SKM-1 (cell line): ENCODE results near the gene SPTLC2.
"Not testable (repeated sequence)": the region's sequence is repeated elsewhere in the genome, so short reads cannot be mapped to it uniquely, and the experiment has no call there.

Source experiments
- DNase-seq: peaks from one replicate; lab custom pipeline; 2025; ENCODE audit not compliant: unreplicated experiment; lab: John Stamatoyannopoulos, UW

SPTLC2 gene

DNA sequence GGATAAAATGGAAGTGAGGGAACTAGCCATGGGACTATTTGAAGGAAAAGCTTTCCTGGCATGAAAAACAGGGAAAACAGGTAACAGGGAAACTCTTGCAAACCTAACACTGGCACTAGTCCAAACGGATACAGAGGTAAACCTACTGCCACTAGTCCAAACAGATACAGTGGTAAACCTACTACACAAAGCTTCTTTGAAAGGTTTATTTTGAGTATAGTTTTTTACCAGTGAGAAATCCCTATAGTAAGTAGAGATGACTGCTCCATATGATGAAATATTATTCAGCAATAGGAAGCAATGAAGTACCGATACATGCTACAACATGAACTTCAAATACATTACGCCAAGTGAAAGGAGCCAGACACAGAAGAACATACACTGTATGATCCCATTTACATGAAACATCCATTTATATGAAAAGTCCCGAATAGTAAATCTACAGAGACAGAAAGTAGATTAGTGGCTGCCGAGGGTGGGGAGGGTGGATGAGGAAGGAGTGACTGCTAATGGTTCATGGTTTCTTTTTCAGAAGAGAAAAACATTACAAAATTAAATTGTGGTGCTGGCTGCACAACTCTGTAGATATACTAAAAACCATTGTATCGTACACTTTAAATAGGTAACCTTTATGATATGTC, 25.5 kb downstream of the SPTLC2 start:
- DNase-seq = no peak

DNA sequence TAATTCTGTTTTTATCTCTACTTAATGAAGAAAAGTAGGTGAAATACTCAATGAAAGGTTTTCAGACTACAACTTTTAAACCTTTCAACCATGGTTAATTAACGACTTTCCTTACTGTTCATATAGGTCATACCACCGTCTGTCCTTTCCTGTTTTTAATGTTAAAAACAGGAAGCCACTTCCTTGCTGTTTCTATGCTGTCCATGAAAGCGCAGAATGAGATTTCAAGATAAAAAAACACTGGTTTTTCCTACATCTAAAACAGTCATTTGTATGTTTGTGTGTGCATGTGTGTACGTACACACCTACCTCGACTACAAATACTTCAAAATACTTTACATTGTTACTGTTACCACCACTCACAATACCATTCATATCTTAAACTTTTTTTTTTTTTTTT, 27.3 kb downstream of the SPTLC2 start:
- no peak for DNase-seq

DNA sequence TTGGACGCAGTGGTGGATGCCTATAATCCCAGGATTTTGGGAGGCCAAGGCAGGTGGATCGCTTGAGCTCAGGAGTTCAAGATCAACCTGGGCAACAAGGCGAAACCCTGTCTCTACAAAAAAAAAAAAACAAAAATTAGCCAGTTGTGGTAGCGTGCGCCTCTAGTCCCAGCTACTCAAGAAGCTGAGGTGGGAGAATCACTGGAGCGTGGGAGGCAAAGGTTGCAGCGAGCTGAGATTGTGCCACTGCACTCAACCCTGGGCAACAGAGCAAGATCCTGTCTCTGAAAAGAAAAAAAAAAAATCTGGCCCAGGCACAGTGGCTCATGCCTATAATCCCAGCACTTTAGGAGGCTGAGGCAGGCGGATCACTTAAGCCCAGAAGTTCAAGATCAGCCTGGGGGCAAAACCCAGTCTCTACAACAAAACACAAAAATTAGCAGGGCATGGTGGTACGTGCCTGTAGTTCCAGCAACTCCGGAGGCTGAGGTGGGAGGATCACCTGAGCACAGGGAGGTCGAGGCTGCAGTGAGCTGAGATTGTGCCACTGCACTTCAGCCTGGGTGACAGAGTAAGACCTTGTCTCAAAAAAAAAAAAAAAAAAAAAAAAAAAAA, 27.9 kb downstream of the SPTLC2 start:
- DNase-seq = not testable (repeated sequence)

DNA sequence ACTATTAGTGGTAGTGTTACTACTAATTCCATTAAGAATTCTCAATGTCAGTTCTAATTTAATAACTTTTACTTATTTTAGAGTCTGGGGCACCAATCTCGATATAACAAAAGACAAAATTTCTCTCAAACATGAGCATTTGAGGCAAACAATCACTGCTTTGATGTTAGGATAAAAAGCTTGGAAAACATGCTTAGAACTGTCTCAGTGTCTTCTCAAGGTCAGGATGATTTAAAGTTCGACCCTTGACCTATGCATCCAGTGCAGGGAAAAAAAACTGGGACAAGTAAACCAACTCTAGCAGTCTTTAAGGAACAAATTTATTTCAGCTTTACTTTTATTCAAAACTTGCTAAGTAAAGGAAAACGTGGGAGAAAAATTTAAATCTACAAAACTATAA, 31.1 kb downstream of the SPTLC2 start:
- no peak for DNase-seq

DNA sequence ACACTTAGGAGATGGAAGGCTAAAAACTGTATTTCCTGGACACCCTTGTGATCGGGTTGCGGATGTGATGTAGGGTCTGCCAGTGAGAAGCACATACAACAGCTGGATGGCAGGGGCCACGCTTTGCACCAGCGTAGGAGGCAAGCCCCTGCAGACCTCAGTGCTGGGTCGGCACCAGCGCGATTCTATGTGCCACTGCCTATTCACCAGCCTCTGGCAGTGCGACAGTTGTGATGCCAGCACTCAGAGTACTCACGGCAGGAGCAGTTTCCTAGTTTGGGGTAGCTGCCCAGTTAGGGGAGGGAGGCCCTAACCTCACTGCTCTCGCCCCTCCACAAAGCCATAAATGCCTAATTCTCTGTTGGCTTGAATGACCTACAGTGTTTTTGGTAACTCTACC, 31.6 kb downstream of the SPTLC2 start:
- DNase-seq = no peak

DNA sequence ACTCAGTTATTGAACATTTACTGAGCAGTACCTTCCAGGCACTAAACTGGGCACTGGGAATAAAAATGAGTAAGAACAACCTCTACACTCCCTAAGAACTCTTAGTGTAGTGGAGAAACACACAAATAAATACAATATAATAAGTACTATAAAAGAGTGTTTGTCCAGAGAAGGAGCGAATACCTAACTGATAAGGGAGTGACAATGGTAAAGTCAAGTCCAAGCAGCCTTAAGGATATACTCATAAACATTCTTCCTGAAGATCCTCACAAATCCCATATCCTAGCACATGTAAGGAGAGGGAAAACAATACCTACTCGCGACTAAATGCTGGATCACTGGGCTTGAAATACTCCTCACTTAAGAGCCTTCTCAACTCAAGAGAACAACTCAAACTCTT, 32.8 kb downstream of the SPTLC2 start:
- no peak for DNase-seq

DNA sequence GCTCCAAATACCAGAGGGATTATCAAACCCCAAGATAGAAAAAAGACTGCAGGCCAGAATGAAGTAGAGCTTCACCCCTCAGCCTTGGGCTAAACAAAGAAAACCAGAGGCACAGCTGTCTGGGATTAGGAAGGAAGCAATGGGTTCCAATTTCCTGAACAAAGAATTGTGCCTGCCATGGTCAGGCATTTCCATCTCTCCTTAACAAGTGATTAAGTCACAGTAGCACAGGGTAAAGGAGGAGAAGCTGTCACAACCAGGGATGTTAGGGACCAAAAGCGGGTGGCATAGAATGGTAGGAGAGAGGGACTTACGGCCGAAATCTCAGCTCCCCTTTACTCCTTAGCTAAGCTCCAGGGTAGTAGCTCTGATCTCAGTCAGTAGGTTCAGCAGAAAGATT, 33.9 kb downstream of the SPTLC2 start:
- no peak for DNase-seq

DNA sequence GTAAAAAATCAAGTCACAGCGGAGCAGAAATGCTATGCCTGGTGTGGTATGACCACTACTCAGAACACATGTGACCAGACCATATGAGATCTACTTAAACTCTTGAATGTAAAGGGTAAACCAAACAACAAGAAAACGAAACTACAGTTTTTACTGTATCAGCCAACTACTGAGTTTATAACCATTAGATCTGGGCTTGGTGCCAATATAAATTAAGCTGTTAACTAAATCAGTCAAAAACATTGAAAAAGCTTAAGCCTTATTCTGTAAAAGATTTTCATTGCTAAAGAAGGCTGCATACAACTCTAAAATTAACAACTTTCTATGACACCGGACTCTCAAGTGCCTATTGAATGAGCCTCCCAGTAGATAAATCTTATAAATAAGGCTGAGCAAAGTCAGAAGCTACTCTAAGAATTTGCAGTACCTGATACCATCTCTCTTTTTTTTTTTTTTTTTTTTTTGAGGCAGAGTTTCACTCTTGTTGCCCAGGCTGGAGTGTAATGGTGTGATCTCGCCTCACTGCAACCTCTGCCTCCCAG, 35.4 kb downstream of the SPTLC2 start:
- DNase-seq = no peak

DNA sequence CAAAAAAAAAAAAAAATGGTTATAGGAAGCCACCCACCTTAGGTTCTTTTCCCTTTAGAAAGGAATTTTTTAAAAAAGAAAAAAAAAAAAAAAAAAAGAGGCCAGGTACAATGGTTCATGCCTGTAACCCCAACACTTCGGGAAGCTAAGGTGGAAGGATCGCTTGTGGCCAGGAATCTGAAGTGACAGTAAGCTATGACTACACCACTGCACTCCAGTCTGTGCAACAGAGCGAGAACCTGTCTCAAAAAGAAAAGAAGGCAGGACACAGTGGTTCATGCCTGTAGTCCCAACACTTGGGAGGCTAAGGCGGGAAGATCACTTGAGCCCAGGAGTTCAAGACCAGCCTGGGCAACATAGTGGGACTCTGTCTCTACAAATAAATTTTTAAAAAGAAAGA, 36.0 kb downstream of the SPTLC2 start:
- no peak for DNase-seq

DNA sequence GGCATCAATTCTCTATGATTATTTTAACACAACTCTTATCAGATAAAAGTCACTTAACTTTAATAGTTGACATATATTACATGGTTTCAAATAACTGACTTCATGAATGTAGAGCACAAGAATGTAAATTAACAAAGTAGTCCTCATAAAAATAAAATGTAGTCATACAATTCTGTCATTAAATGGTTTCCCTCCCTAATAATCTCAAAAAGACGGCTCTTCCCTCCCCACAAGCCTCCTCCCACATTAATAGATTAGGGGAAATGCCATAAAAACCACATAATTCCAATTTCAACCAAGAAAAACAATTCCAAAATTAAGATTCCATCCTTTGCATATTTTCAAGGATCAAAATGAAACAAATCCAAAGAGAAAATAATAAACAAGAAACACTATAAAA, 36.7 kb downstream of the SPTLC2 start:
- no peak for DNase-seq

DNA sequence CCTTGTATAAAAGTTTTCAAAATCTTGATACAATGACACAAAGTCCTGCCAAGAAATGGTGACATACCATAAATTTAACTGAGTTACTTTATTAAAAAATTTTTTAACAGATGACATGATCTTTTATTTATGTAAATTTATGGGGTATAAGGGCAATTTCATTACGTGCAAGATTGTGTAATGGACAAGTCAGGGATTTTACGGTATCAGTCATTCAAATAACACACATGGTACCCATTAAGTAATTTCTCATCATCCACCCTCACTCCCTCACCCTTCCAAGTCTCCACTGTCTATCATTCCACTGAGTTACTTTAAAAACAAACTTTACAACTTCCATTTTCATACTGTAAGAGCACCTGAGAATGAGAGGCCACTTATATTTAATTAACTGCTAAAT, 37.4 kb downstream of the SPTLC2 start:
- no peak for DNase-seq

DNA sequence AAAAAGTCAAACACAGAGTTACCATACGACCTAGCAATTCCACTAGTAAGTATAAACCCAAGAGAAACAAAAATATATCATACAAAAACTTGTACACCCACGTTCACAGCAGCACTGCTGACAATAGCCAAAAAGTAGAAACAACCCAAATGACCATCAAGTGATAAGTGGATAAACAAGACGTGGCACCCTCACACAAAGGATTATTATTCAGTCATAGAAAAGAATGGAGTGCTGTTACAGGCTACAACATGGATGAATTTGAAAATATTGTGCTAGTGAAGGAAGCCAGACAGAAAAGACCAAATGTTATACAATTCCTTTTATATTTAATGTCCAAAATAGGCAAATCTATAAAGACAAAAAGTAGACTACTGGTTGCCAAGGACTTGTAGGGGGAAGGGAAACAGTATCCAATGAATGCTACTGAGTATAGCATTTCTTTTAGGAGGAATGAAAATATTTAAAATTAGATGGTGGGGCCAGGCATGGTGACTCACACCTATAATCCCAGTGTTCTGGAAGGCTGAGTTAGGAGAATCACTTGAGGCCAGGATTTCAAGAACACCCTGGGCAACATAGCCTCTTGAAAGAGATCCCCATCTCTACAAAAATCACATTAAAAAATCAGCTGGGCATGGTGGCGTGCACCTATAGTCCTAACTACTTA, 41.9 kb downstream of the SPTLC2 start:
- no peak for DNase-seq

DNA sequence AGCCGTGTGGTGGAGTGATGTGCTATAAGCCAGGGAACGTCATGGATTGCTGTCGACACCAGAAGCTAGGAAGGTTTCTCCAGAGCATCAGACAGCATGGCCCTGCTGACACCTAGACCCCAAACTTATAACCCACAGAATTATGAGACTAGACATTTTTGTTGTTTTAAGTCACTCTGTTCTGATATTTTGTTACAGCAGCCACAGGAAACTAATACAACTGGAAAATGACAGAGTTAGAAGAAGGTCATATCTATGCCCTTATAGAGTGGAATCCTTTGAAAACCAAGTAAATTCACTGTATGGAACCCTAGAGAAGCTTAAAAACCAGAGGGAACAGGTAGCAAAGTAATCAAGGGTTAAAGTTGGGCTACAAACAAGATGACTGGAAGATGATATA, 42.5 kb downstream of the SPTLC2 start:
- DNase-seq = no peak

DNA sequence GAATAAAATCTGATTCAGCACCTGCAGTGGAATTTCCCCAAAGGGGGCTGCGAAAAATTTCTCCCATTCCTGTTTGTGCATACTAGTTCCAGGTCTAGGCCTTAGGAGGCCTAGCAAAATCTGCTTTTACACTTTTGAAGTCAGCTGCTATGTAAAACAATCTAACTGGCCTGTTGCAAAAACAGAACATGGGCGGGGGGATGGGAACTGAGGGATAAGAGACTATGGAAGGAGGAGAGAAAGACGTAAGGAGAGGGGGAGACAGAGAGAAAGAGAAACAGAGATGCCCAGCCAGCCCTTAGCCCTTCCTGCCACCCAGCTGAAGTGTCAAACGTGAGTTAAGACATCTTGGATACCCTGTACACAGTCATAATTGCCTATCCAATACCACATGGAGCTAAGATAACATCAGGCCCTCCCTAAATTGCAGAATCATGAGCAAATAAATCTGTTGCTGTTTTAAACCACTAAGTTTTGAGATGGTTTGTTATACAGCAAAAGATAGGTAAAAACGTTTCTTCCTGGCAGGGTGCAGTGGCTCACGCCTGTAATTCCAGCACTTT, 45.6 kb downstream of the SPTLC2 start:
- no peak for DNase-seq

DNA sequence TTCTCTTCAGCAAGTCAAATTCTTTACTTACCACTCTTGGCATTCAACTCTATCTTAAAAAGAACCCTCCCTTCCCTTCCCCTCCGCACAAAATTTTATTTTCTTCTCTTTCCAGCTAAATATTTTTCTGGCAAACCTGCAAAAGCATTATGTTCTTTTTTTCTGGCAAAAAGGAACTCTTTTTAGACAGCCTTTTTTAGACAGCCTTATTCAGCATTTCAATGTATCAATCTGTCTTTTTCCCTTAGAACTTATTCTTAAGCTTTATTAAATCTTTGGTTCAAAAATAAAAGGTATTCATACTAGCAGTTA, 50.5 kb downstream of the SPTLC2 start:
- no peak for DNase-seq

DNA sequence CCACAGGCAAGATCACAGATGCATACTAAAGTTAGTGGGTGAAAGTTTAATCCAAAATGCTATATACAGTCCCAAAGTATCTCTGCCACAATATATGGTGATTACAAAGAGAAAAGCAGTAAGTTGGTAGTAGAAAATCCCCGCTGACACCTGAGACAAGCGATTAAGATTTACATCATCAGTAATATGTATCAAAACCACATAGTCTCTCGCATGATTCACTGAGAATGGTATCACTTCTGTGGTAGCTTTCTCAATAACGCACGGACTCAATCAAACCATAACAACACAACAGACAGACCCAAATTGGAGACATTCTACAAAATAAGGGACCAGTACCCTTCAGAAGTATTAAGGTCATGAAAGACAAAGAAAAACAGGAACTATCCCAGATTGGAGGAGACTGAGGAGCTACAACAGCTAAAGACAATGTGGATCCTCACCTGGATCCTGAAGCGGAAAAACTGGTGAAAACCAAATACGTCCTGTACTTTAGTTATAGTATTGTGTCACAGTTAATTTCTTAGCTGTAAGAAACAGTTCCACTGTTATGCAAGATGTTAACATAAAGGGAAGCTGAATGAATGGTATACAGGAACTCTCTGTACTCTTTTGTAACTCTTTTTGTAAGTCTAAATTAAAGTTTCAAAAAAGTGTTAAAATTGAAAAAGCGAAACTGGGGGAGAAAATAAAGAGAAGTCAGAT, 51.0 kb downstream of the SPTLC2 start:
- peak; percentile 15 for DNase-seq

DNA sequence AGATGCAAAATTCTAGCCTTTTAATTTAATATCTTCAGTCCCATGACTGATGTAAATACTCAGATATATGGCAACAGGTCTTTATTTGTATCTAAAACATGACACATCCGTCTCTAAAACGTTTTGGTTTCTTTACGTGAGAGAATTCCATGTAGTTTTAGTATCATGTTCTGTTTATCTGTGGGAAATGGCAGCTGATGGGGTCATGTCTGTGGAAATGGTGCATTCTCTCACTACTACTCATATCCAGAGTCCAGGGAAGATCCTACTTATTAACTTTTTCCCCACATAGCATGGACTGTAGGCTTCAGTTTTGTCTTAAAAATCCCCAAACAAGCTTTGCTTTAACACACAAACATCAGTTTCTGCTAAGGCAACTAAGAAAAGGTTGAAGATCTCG, 53.8 kb downstream of the SPTLC2 start:
- no peak for DNase-seq

DNA sequence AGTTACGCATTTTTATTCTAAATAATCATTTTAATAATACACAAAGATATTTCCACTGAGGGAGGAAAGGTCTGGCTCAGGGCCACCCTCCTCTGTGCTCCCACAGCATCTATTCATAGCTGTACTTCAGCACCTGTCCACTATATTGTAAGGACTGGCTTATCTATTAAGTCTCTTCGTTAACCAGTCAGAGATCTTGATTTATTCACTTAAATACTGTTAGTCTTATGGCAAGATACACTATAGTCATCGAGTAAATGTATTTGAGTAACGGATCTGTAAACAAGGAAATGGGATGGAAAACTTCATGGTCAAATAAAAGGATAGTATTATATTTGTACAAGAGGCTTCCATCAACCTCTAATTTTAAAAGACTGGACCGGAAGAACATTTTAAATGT, 54.6 kb downstream of the SPTLC2 start:
- DNase-seq = no peak

DNA sequence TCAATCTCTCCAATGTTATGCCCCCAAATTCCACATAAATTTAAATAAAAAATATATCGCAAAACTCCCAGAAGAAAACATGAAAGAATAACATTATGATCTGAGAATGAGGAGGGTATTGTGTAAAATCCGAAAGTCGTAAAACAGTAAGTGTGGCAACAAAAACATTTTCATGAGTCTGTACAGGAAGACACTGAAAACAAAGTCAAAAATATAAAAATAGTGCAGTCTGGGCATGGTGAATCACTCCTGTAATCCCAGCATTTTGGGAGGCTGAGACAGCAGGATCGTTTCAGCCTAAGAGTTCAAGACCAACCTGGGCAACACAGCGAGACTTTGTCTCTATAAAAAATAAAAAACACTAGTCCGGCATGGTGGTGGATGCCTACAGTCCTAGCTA, 57.1 kb downstream of the SPTLC2 start:
- DNase-seq = no peak

DNA sequence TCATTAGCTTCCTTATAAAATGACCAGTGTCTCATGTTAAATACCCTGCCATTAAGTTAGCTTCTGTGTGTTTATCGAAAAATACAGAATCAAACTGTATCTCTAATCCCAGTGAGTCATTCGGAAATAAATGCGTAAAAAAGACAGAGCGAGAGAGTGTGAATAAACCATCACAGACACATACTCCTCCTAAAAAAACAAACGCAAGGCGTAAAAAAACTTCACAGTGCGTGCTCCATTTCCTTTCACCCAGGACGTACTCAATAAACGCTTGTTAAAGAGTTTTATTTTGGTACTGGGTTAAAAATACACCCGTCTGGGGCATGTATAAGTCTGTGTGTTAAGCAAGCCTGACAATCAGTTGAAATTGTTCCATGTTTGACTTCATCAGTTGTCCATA, 59.0 kb downstream of the SPTLC2 start:
- no peak for DNase-seq

DNA sequence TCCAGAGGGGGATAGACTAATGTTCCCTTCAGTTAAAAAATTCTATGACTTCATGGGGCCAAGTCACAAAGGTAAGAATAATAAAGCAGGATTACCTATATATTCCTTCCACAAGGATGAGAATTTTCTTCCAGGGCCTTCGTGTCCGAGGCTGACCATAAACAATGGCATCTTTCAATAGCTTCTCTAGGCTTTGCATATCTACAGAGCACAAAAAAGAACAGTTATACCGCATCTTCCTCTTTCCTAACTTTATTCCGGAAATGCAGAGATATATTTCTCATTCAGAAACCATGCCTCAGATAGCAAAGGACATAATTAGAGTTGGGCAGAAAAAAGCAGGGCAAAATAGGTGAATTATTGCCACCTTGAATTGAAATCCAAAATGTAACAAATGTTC, 59.5 kb downstream of the SPTLC2 start:
- DNase-seq = no peak
